ENCODE results near the gene CIDEC.

CIDEC gene, protein sequence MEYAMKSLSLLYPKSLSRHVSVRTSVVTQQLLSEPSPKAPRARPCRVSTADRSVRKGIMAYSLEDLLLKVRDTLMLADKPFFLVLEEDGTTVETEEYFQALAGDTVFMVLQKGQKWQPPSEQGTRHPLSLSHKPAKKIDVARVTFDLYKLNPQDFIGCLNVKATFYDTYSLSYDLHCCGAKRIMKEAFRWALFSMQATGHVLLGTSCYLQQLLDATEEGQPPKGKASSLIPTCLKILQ

DNA sequence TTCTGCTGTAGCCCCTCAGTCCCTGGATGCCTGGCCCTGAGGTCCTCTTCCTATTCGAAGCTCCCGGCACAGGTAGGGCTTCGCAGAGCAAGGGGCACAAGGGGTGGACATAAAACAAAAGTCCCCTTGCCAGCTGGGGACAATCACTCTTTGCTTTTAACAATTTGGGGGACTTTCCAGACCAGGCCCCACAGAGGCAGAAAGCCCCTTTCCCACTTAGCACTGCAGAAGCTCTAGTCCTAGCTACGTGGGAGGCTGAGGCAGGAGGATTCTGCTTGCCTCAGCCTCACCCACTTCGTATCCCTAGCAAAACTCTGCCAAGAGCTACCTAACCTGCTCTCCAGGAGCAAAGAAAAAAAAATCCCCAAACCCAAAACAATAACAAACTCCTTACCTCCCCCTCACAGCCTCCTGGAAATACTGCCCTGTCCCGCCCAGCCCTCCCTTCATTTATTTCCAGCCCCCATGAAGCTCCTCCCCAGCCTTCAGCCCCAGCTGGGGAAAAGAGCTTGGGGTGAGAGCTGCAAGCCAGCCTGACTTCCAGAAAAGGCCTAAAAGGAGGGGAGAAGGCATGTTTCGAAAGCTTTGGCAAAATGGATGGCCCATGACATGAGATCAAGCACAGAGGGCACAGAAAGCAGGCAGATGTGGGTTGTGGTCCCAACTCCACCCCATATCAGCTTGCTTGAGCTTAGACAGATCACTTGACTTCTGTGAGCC is at the start of gene CIDEC:
TSS of gene CIDEC (minus strand) at position 424 of the 720 bp plus-strand sequence. CDS start 1,767 bp downstream, outside the sequence.
- no peak within 1 kb of the TSS for H3K27ac ChIP-seq
- TF ChIP-seq, protein P1, sequence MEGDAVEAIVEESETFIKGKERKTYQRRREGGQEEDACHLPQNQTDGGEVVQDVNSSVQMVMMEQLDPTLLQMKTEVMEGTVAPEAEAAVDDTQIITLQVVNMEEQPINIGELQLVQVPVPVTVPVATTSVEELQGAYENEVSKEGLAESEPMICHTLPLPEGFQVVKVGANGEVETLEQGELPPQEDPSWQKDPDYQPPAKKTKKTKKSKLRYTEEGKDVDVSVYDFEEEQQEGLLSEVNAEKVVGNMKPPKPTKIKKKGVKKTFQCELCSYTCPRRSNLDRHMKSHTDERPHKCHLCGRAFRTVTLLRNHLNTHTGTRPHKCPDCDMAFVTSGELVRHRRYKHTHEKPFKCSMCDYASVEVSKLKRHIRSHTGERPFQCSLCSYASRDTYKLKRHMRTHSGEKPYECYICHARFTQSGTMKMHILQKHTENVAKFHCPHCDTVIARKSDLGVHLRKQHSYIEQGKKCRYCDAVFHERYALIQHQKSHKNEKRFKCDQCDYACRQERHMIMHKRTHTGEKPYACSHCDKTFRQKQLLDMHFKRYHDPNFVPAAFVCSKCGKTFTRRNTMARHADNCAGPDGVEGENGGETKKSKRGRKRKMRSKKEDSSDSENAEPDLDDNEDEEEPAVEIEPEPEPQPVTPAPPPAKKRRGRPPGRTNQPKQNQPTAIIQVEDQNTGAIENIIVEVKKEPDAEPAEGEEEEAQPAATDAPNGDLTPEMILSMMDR (conservative IDR thresholded peaks at IDR 0.05): no peak

DNA sequence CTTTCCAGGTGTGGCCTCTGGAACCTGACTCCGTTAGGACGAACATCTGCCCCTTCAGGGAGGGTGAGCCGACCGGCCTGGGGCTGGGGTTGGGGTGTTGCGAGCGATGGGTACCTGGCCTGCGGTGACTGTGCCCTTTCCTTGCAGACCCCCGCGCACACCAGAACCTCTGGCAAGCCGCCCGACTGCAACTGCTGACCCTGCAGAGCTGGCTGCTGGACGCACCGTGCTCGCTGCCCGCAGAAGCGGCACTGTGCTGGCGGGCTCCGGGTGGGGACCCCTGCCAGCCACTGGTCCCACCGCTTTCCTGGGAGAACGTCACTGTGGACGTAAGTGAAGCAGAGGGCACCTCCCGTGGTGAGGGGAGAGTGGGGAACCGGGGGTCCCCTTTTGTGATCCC is 48.1 kb upstream of the CIDEC start:
- H3K27ac ChIP-seq: no peak overlapping the region
- TF ChIP-seq, protein P1 (conservative IDR thresholded peaks at IDR 0.05): no peak

DNA sequence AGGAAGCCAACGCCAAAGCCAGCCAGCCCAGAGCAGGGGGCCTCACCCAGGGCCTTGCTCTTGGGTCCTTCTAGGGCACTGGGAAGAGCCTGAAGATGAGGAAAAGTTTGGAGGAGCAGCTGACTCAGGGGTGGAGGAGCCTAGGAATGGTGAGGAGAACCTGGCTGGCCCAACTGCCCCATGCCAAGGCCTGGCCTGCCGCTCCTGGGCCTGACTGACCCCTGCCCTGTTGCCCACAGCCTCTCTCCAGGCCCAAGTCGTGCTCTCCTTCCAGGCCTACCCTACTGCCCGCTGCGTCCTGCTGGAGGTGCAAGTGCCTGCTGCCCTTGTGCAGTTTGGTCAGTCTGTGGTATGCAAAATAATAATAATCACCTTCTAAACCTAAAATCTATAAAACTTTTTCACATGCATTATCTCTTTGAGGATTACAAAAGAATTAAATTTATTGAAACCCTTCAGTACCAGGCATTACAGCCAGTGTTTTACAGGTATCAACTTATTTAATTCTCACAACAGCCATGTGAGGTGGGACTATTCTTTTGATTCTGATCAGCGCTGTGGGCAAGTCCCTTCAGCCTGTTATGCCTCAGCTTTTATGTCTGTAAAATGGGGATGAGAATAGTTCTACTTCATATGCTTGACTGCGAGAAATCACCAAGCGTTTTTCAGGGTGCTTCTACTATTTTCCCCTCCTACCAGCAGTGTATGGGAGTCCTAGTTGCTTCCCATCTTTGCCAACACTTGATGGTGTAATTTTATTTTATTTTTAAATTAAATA is 38.4 kb upstream of the CIDEC start:
- H3K27ac ChIP-seq: peak overlapping the region; percentile 90
- TF ChIP-seq, protein P1 (conservative IDR thresholded peaks at IDR 0.05): no peak

DNA sequence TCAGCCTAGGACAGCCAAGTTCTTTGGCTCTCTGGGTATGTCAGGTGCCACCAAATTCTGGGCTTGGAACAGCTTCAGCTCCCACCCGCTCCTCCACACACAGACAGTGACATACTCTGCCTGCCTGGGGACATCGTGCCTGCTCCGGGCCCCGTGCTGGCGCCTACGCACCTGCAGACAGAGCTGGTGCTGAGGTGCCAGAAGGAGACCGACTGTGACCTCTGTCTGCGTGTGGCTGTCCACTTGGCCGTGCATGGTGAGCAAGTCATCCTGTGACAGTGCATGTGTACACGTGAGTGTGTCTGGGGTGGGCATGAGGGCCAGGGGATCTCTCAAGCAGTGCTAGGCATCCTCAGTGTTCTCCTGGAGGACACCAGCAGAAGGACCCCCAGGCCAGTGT is 37.8 kb upstream of the CIDEC start:
- TF ChIP-seq, protein P1 (conservative IDR thresholded peaks at IDR 0.05): no peak
- peak overlapping the region; percentile 90 for H3K27ac ChIP-seq

DNA sequence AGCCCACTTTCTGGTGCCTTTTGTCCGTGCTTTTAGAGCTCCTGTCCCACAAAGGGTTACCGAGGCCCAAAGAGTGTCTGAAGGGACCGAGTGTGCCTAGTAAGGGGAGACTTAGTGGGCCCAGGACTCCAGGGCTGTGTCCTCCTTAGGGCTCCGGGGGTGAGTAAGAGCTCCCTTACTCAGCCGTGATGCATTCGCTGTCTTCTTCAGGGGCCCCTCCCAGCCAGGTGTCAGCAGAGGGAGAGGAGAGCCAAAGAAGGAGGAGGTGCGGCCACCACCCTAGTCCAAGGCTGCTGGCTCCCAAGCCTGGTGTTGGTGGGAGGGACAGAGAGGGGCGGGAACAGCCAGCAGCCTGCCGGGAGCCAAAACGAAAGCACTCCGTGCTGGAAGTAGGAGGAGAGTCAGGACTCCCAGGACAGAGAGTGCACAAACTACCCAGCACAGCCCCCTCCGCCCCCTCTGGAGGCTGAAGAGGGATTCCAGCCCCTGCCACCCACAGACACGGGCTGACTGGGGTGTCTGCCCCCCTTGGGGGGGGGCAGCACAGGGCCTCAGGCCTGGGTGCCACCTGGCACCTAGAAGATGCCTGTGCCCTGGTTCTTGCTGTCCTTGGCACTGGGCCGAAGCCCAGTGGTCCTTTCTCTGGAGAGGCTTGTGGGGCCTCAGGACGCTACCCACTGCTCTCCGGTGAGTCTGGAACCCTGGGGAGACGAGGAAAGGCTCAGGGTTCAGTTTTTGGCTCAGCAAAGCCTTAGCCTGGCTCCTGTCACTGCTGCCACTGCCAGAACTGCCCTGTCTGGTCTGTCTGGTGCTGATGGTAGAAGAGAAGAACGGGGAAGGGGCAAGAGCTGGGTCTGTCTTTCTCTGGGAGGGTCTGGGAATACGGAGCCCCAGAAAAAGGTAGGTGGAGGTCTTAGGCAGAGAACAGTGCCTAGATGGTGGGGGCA is 37.0 kb upstream of the CIDEC start, which contains the start of gene IL17RC:
TSS of gene IL17RC (plus strand) at position 365 of the 947 bp plus-strand sequence. CDS start at position 583, 218 bp downstream.
- H3K27ac ChIP-seq: peak within 1 kb of the TSS; percentile 90
- TF ChIP-seq, protein P1 (conservative IDR thresholded peaks at IDR 0.05): no peak

DNA sequence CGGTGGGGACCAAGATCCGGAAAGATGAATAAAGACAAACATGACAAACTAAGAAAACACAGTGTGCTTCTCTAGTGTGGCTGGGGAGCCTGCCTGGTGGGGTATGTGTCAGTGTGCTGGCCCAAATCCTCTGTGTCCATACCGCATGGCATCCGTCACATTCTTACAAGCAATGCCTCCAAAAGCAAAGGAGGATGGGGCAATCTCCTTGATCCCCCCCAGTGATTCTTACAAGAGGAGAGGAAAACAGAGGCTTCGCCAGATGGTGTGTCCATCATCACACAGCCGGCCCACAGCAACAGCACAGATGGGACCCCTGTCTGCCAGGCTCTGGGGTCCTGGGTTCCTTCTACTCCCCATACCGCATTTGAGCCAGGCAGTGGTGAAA is 36.3 kb upstream of the CIDEC start:
- TF ChIP-seq, protein P1 (conservative IDR thresholded peaks at IDR 0.05): no peak
- H3K27ac ChIP-seq: peak overlapping the region; percentile 90

Measured in VCaP (cell line).